SU-DHL-6 (cell line): ENCODE data around the gene STAG2.

Source experiments
- CTCF ChIP-seq: fragments of 200-600 bp; sonication (generic); IDR thresholded peaks from one replicate; pipeline ENCODE4 v1.5.1; 2017; ENCODE audit warnings: antibody characterized with exemption, mild to moderate bottlenecking, low read length, moderate library complexity; ENCODE audit not compliant: insufficient read depth, poor library complexity, severe bottlenecking
- EZH2phosphoT487 ChIP-seq: fragments of 200-600 bp; sonication (generic), shearing (Covaris generic); conservative IDR thresholded peaks from 2 replicates; pipeline ENCODE4 v1.6.1; 2018; ENCODE audit warnings: mild to moderate bottlenecking, antibody characterized with exemption, low read length, moderate library complexity, mixed read lengths

- TF ChIP-seq CTCF (no peak), EZH2phosphoT487 (no peak)
Observed at GRCh38 chrX:124005228-124005627, 43.7 kb downstream of the STAG2 start.
